Muscle of leg (tissue), 11 donors: ENCODE measurements around the gene DLG2. TPM values are rescaled to one million over a fixed set of nuclear protein-coding genes. Genes with fewer than 3 reads are reported as not detected.
"Not testable (repeated sequence)": the region's sequence is repeated elsewhere in the genome, so short reads cannot be mapped to it uniquely, and the experiment has no call there.

ENCODE experiments used
- DNase-seq: peaks from one replicate; pipeline ENCODE4 v3.0.0; 2013
- H3K27ac ChIP-seq: one replicate; pipeline ENCODE4 v1.5.1; 2013; ENCODE audit warnings: mild to moderate bottlenecking, low read length, control low read depth
- H3K27me3 ChIP-seq: one replicate; pipeline ENCODE4 v1.6.1; 2013; ENCODE audit warnings: low read length; ENCODE audit not compliant: control insufficient read depth, insufficient read depth
- H3K36me3 ChIP-seq: one replicate; pipeline ENCODE4 v1.6.1; 2013; ENCODE audit warnings: low read length; ENCODE audit not compliant: control insufficient read depth, insufficient read depth
- H3K4me1 ChIP-seq: one replicate; pipeline ENCODE4 v1.6.1; 2013; ENCODE audit warnings: low read length; ENCODE audit not compliant: control insufficient read depth, insufficient read depth
- H3K4me3 ChIP-seq: one replicate; pipeline ENCODE4 v1.5.1; 2013; ENCODE audit warnings: low read length, control low read depth
- H3K9me3 ChIP-seq: replicated peaks from 2 replicates; pipeline ENCODE4 v1.6.1; 2013; ENCODE audit warnings: low read depth, low read length; ENCODE audit not compliant: control insufficient read depth
- WGBS: methylation state at CpG from one replicate; pipeline ENCODE4 v1.1.5; 2013; ENCODE audit warnings: missing lambda C conversion rate; ENCODE audit not compliant: insufficient coverage; 5-methylcytosine and 5-hydroxymethylcytosine counted together
- polyA plus RNA-seq, 8 donors: library from polyadenylated mRNA; unstranded; fragments of 120-200 nt; gene quantifications; one replicate each; pipeline versions ENCODE4 v1.2.1 to v1.2.3, GENCODE V29; 2013; ENCODE audit warnings: inconsistent platforms in 1 of 8, low replicate concordance in 1 of 8; ENCODE audit not compliant: insufficient read length in 8 of 8, insufficient read depth in 1 of 8
- total RNA-seq: library from RNA; stranded (reverse); fragments of 120-200 nt; gene quantifications from one replicate; pipeline ENCODE4 v1.2.4, GENCODE V29; 2013

Gene DLG2
- total and polyA plus RNA-seq, 9 donors: 6.4 to 19.3 (median 11.0) TPM

DNA sequence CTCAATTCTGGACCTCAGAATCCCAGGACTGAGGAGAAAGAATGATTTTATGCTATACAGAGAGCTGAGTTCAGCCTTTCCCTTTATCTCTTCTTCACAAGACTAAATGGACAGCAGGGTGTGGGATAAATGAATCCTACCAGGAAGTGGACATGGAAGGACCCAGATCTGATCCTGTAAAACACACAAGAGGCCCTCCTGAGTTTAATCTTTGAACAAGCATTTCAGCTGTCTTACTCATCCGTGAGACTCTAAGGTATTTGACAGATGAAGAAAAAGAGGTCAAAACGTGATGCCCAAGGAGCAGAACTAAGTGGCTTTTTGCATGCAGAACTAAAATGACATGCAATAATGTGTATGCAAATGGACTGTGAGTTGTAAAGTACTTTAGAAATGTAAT, 511.3 kb downstream of the DLG2 start:
- Histone ChIP-seq H3K9me3 (no peaks in the 10 kb centered on the region), H3K4me1 (no peaks in the 10 kb centered on the region), H3K4me3 (no peak overlapping the region), H3K36me3 (no peaks in the 10 kb centered on the region), H3K27me3 (no peaks in the 10 kb centered on the region), H3K27ac (no peak overlapping the region)
- no peak for DNase-seq
- WGBS: 80% methylated on average over 1 of the region's 2 CpGs

GRCh38 chr11:85114786-85115185, 512.4 kb downstream of the DLG2 start:
- WGBS: no CpG with 5 or more reads among the region's 2 CpGs
- DNase-seq: no peak
- Histone ChIP-seq H3K4me1 (no peaks in the 10 kb centered on the region), H3K9me3 (no peaks in the 10 kb centered on the region), H3K36me3 (no peaks in the 10 kb centered on the region), H3K27ac (no peak overlapping the region), H3K4me3 (no peak overlapping the region), H3K27me3 (no peaks in the 10 kb centered on the region)

DNA sequence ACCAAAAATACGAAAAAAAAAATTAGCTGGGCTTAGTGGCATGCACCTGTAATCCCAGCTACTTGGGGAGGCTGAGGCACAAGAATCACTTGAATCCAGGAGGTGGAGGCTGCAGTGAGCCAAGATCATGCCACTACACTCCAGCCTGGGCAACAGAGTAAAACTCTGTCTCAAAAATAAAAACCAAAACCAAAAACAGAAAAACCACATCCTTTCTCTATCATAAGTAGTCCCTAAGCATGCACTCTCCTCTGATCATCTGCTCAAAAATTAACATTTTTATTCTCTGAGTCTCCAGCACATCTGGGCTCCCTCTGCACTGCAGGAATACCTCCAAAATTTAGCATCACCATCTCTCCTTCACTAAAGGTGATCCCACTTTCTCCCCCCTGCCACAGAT, 516.9 kb downstream of the DLG2 start:
- WGBS: 83% methylated on average over 1 of the region's 1 CpG
- not testable (repeated sequence) for H3K4me1 ChIP-seq, H3K9me3 ChIP-seq, DNase-seq, H3K36me3 ChIP-seq, H3K4me3 ChIP-seq, H3K27me3 ChIP-seq, H3K27ac ChIP-seq

DNA sequence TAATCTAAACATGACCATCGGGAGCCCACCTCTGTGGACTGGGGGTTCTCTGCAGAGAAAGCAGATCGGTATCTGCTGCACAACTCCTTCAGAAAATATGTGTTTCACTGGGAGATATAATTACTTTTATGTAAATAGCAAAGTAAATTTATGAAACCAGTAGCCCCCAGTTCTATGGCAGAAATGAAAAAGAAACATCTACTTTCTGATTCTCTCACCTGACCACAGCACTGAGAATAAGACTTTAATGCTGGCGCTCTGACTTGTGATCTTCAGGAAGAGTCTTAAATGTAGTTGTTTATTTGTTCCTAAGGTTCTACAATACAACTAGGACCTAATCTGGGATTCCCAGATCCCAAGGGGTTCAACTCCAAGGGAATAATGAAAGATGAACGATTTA, 518.0 kb downstream of the DLG2 start:
- H3K4me1 ChIP-seq: no peaks in the 10 kb centered on the region
- no peaks in the 10 kb centered on the region for H3K9me3 ChIP-seq
- no CpG with 5 or more reads among the region's 4 CpGs for WGBS
- H3K36me3 ChIP-seq: no peaks in the 10 kb centered on the region
- H3K27me3 ChIP-seq: no peaks in the 10 kb centered on the region
- no peak overlapping the region for H3K27ac ChIP-seq
- H3K4me3 ChIP-seq: no peak overlapping the region
- DNase-seq: no peak

DNA sequence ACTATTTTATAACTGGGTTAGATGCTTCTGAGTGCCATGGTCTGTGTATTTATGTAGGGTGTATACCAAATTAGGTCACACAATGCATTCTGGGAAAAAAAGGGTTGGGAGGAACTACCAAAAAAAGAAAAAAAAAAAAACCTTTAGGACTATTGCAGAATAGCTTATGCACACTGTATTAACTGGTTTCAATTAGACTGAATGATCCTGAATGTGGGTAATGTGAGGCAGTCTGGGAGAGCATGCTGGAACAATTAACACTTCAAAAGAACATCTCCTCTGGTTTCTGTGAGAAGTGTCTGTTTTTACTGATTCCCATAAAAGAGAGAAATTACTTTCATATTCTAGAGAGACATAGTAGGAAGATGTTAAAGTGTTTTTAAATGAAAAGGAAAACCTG, 521.3 kb downstream of the DLG2 start:
- Histone ChIP-seq H3K4me1 (no peaks in the 10 kb centered on the region), H3K9me3 (no peaks in the 10 kb centered on the region), H3K36me3 (no peaks in the 10 kb centered on the region), H3K4me3 (no peak overlapping the region), H3K27me3 (no peaks in the 10 kb centered on the region), H3K27ac (no peak overlapping the region)
- no peak for DNase-seq

DNA sequence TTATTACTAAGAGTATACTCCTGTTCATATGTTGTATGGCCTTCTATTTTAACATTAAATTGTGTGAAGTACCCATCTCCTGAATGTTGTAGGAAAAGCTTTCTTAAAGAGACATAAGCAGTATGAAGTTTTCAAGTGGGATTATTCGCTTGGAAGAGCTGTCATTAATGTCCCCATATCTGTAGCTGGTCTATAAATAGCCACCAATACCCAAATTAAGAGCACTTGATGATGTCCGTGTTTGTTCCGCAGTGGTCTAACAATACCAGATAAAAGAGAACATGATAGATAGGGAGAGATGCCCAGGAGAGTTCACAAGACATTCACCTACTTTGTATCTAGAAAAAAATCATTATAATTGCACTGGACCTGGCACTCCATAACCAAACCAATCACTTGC, 527.6 kb downstream of the DLG2 start:
- WGBS: no CpG with 5 or more reads among the region's 3 CpGs

GRCh38 chr11:85098996-85099395, 528.1 kb downstream of the DLG2 start:
- 64% methylated on average over 4 of the region's 4 CpGs for WGBS
- Histone ChIP-seq H3K27ac (no peak overlapping the region), H3K4me1 (no peaks in the 10 kb centered on the region), H3K36me3 (no peaks in the 10 kb centered on the region), H3K4me3 (no peak overlapping the region), H3K27me3 (no peaks in the 10 kb centered on the region), H3K9me3 (no peaks in the 10 kb centered on the region)
- DNase-seq: no peak

More for the DNA sequence above, 527.6 kb downstream of the DLG2 start:
- no peaks in the 10 kb centered on the region for H3K27me3 ChIP-seq
- H3K36me3 ChIP-seq: no peaks in the 10 kb centered on the region
- no peak overlapping the region for H3K4me3 ChIP-seq
- no peak for DNase-seq
- H3K9me3 ChIP-seq: no peaks in the 10 kb centered on the region
- no peaks in the 10 kb centered on the region for H3K4me1 ChIP-seq
- no peak overlapping the region for H3K27ac ChIP-seq

- no peak for DNase-seq
- WGBS: 84% methylated on average over 3 of the region's 6 CpGs
- H3K9me3 ChIP-seq: no peaks in the 10 kb centered on the region
- no peaks in the 10 kb centered on the region for H3K4me1 ChIP-seq
- H3K27ac ChIP-seq: no peak overlapping the region
- no peaks in the 10 kb centered on the region for H3K36me3 ChIP-seq
- no peaks in the 10 kb centered on the region for H3K27me3 ChIP-seq
- H3K4me3 ChIP-seq: no peak overlapping the region
Observed at GRCh38 chr11:85096939-85097338, 530.2 kb downstream of the DLG2 start.

DNA sequence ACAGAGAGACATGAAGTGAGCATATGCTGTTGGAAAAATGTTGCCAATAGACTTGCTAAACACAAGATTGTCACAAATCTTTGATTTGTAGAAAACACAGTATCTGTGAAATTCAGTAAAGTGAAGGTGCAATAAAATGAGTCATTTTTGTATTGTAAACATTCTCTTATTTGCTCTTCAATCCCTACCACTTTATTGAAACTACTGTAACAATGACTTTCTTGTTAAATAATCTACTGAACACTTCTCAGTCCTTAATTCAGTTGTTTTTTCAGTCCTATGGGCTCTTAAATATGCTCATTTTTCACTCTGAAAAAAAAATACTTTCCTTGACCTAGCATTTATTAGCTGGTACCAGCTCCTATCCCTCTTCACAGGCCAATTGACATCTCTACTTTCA, 531.9 kb downstream of the DLG2 start:
- H3K4me1 ChIP-seq: no peaks in the 10 kb centered on the region
- no peak for DNase-seq

GRCh38 chr11:85094795-85095194, 532.3 kb downstream of the DLG2 start:
- no peaks in the 10 kb centered on the region for H3K27me3 ChIP-seq
- H3K9me3 ChIP-seq: no peaks in the 10 kb centered on the region
- no CpG with 5 or more reads among the region's 1 CpG for WGBS
- H3K4me3 ChIP-seq: no peak overlapping the region
- H3K4me1 ChIP-seq: no peaks in the 10 kb centered on the region
- no peaks in the 10 kb centered on the region for H3K36me3 ChIP-seq
- no peak for DNase-seq
- H3K27ac ChIP-seq: no peak overlapping the region

More for the DNA sequence above, 531.9 kb downstream of the DLG2 start:
- Histone ChIP-seq H3K36me3 (no peaks in the 10 kb centered on the region), H3K4me3 (no peak overlapping the region), H3K27ac (no peak overlapping the region), H3K9me3 (no peaks in the 10 kb centered on the region), H3K27me3 (no peaks in the 10 kb centered on the region)

DNA sequence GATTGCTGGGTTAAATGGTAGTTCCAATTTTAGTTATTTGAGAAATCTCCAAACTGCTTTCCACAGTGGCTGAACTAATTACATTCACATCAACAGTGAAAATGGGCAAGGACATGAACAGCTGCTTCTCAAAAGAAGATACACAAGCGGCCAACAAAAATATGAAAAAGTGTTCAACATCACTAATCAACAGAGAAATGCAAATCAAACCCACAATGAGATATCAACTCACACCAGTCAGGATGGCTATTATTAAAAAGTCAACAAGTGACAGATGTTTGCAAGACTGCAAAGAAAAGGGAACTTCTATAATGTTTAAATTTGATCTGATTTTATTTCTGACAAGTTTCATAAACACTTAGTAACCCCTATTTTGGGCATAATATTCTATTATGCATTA, 537.5 kb downstream of the DLG2 start:
- H3K4me1 ChIP-seq: no peaks in the 10 kb centered on the region
- no peaks in the 10 kb centered on the region for H3K27me3 ChIP-seq
- WGBS: no CpG with 5 or more reads among the region's 1 CpG
- H3K27ac ChIP-seq: no peak overlapping the region
- no peak overlapping the region for H3K4me3 ChIP-seq
- DNase-seq: no peak
- no peaks in the 10 kb centered on the region for H3K36me3 ChIP-seq
- no peaks in the 10 kb centered on the region for H3K9me3 ChIP-seq
